ENCODE results near the gene VWA7.
A peak's percentile ranks its signal among the peaks of the same experiment; 100 is the strongest.

Gene VWA7

GRCh38 chr6:31758281-31758680 lies 18.8 kb downstream of the VWA7 start:
- no peak overlapping the region for H3K4me3 ChIP-seq (ENCODE audit: low read length)
- TF ChIP-seq, protein P1, sequence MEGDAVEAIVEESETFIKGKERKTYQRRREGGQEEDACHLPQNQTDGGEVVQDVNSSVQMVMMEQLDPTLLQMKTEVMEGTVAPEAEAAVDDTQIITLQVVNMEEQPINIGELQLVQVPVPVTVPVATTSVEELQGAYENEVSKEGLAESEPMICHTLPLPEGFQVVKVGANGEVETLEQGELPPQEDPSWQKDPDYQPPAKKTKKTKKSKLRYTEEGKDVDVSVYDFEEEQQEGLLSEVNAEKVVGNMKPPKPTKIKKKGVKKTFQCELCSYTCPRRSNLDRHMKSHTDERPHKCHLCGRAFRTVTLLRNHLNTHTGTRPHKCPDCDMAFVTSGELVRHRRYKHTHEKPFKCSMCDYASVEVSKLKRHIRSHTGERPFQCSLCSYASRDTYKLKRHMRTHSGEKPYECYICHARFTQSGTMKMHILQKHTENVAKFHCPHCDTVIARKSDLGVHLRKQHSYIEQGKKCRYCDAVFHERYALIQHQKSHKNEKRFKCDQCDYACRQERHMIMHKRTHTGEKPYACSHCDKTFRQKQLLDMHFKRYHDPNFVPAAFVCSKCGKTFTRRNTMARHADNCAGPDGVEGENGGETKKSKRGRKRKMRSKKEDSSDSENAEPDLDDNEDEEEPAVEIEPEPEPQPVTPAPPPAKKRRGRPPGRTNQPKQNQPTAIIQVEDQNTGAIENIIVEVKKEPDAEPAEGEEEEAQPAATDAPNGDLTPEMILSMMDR (IDR thresholded peaks at IDR 0.05; ENCODE audit: insufficient read depth, low read depth, low read length, missing control alignments), result no peak
- no peak for DNase-seq (ENCODE audit: low read depth)

GRCh38 chr6:31752739-31753319 lies 24.3 kb downstream of the VWA7 start:
- peak; percentile 80 for DNase-seq (ENCODE audit: low read depth)
- TF ChIP-seq, protein P1 (IDR thresholded peaks at IDR 0.05; ENCODE audit: insufficient read depth, low read depth, low read length, missing control alignments), result no peak
- H3K4me3 ChIP-seq (ENCODE audit: low read length), result no peak overlapping the region

DNA sequence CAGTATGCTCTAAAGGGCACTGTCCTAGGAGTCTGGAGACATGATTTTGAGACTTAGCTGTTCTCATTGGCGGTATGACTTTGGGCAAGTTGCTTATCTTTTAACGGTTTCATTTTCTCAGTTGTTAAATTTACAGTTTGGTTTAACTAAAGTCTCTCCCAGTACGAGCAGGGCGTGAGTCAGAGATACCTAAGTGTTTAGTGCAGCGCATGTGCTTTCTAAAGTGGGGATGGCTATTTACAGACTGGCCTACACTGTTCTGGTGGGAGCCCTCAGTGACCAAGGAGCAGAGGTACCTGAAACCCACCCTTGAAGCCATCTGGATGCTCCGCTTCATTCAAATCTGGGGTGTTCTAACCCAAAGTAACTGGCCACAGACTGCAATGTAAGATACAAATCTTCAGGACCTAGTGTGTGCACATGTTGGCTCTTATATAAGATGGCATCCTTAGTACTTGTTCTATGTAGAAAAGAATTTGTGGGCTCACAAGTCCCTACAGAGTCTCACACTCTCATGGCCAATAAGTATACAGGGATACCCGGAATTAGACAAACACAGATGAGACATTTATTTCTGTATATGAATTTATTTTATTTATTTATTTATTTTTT lies 26.6 kb downstream of the VWA7 start:
- H3K4me3 ChIP-seq (ENCODE audit: low read length), result no peak overlapping the region
- no peak for DNase-seq (ENCODE audit: low read depth)
- TF ChIP-seq, protein P1 (IDR thresholded peaks at IDR 0.05; ENCODE audit: insufficient read depth, low read depth, low read length, missing control alignments), result no peak

GRCh38 chr6:31749301-31750036 lies 27.7 kb downstream of the VWA7 start:
- TF ChIP-seq, protein P1 (IDR thresholded peaks at IDR 0.05; ENCODE audit: insufficient read depth, low read depth, low read length, missing control alignments), result no peak
- H3K4me3 ChIP-seq (ENCODE audit: low read length), result no peak overlapping the region
- DNase-seq (ENCODE audit: low read depth), result no peak

- no peak for DNase-seq (ENCODE audit: low read depth)
- no peak overlapping the region for H3K4me3 ChIP-seq (ENCODE audit: low read length)
- TF ChIP-seq, protein P1 (IDR thresholded peaks at IDR 0.05; ENCODE audit: insufficient read depth, low read depth, low read length, missing control alignments), result no peak
These were observed 32.7 kb downstream of the VWA7 start for GRCh38 chr6:31744422-31744821.

- TF ChIP-seq, protein P1 (IDR thresholded peaks at IDR 0.05; ENCODE audit: insufficient read depth, low read depth, low read length, missing control alignments), result no peak
- no peak for DNase-seq (ENCODE audit: low read depth)
- H3K4me3 ChIP-seq (ENCODE audit: low read length), result no peak overlapping the region
These were observed 34.2 kb downstream of the VWA7 start for GRCh38 chr6:31742894-31743293.

Measured in epithelial cell of esophagus (primary cell).